Measurements from ENCODE around the gene KMT2C. TPM values are rescaled to one million over a fixed set of nuclear protein-coding genes. Genes with fewer than 3 reads are reported as not detected.

Gene KMT2C
- total and polyA plus RNA-seq, 9 donors = 14.0 to 109 (median 74.0) TPM

GRCh38 chr7:152128252-152128651 lies 307.6 kb downstream of the KMT2C start:
- Histone ChIP-seq H3K27me3 (no peaks in the 10 kb centered on the region), H3K4me1 (ENCODE audit: insufficient read depth) (no peaks in the 10 kb centered on the region), H3K9me3 (no peaks in the 10 kb centered on the region), H3K4me3 (no peak overlapping the region), H3K36me3 (no peaks in the 10 kb centered on the region), H3K27ac (no peak overlapping the region)
- no peak for TF ChIP-seq POLR2A (IDR thresholded peaks at IDR 0.05)
- TF ChIP-seq, protein P1, sequence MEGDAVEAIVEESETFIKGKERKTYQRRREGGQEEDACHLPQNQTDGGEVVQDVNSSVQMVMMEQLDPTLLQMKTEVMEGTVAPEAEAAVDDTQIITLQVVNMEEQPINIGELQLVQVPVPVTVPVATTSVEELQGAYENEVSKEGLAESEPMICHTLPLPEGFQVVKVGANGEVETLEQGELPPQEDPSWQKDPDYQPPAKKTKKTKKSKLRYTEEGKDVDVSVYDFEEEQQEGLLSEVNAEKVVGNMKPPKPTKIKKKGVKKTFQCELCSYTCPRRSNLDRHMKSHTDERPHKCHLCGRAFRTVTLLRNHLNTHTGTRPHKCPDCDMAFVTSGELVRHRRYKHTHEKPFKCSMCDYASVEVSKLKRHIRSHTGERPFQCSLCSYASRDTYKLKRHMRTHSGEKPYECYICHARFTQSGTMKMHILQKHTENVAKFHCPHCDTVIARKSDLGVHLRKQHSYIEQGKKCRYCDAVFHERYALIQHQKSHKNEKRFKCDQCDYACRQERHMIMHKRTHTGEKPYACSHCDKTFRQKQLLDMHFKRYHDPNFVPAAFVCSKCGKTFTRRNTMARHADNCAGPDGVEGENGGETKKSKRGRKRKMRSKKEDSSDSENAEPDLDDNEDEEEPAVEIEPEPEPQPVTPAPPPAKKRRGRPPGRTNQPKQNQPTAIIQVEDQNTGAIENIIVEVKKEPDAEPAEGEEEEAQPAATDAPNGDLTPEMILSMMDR (IDR thresholded peaks at IDR 0.05) = no peak
- no peak for TF ChIP-seq EP300 (IDR thresholded peaks at IDR 0.05)
- intact Hi-C loops (cut with DNase I) = no loop called here
- DNase-seq = no peak
- WGBS, 3 donors = 98% methylated on average over 20 of the region's 20 CpGs

DNA sequence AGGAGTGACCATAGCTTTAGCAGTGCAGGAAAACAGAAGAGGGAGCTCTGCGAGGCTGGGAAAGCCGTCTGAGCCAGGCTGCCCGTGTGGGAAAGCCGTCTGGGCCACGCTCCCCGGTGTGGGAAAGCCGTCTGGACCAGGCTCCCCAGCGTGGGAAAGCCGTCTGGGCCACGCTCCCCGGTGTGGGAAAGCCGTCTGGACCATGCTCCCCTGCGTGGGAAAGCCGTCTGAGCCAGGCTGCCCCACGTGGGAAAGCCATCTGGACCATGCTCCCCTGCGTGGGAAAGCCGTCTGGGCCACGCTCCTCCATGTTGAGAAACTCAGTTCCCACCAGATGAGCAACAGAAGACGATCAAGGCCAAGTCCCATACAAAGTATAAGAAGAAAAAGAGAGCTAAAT lies 308.6 kb downstream of the KMT2C start:
- TF ChIP-seq, protein P1 (IDR thresholded peaks at IDR 0.05) = no peak
- TF ChIP-seq POLR2A (IDR thresholded peaks at IDR 0.05) (no peak), EP300 (IDR thresholded peaks at IDR 0.05) (no peak)
- no peaks in the 10 kb centered on the region for H3K27me3 ChIP-seq
- no peak for DNase-seq
- intact Hi-C loops (cut with DNase I) = no loop called here
- no peak overlapping the region for H3K27ac ChIP-seq
- H3K4me3 ChIP-seq = no peak overlapping the region
- no peaks in the 10 kb centered on the region for H3K4me1 ChIP-seq (ENCODE audit: insufficient read depth)
- WGBS, 3 donors = 93 to 95% (median 94%) methylated on average over 19 of the region's 19 CpGs
- H3K36me3 ChIP-seq = no peaks in the 10 kb centered on the region
- no peaks in the 10 kb centered on the region for H3K9me3 ChIP-seq

- no peaks in the 10 kb centered on the region for H3K4me1 ChIP-seq (ENCODE audit: insufficient read depth)
- H3K4me3 ChIP-seq = no peak overlapping the region
- H3K27ac ChIP-seq = no peak overlapping the region
- TF ChIP-seq, protein P1 (IDR thresholded peaks at IDR 0.05) = no peak
- TF ChIP-seq POLR2A (IDR thresholded peaks at IDR 0.05) = no peak
- TF ChIP-seq EP300 (IDR thresholded peaks at IDR 0.05) = no peak
- no peaks in the 10 kb centered on the region for H3K36me3 ChIP-seq
- WGBS, 3 donors = 85 to 88% (median 87%) methylated on average over 7 of the region's 7 CpGs
- H3K9me3 ChIP-seq = no peaks in the 10 kb centered on the region
- no peak for DNase-seq
- no peaks in the 10 kb centered on the region for H3K27me3 ChIP-seq
- intact Hi-C loops (cut with DNase I) = no loop called here
Observed at GRCh38 chr7:152126741-152127140, 309.1 kb downstream of the KMT2C start.

DNA sequence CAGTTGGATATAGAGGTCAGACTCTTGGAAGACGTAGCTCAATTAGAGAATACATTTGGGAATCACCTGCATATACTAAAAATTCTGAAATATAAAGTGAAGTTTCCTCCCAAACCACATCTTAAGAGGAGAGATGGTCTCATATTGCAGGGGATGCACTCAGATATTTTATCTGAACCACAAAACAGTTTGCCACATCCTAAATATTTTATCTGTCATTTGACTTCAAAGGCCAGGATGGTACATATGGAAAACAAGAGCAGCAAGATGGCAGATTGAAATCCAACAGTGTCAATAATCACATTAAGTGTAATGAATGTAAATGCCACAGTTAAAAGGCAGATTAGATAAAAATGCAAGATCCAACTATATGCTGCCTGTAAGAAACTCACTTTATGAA lies 313.3 kb downstream of the KMT2C start:
- H3K9me3 ChIP-seq = no peaks in the 10 kb centered on the region
- no peak overlapping the region for H3K4me3 ChIP-seq
- intact Hi-C loops (cut with DNase I) = no loop called here
- H3K36me3 ChIP-seq = no peaks in the 10 kb centered on the region
- no peak for DNase-seq
- no peaks in the 10 kb centered on the region for H3K4me1 ChIP-seq (ENCODE audit: insufficient read depth)
- WGBS, 3 donors = 96 to 100% (median 98%) methylated on average over 1 of the region's 1 CpG
- TF ChIP-seq, protein P1 (IDR thresholded peaks at IDR 0.05) = no peak
- no peak overlapping the region for H3K27ac ChIP-seq
- no peaks in the 10 kb centered on the region for H3K27me3 ChIP-seq

GRCh38 chr7:152121432-152121831 lies 314.4 kb downstream of the KMT2C start:
- intact Hi-C loops (cut with DNase I) = no loop called here

More at GRCh38 chr7:152121432-152121831, 314.4 kb downstream of the KMT2C start:
- Histone ChIP-seq H3K36me3 (no peaks in the 10 kb centered on the region), H3K27me3 (no peaks in the 10 kb centered on the region), H3K4me1 (ENCODE audit: insufficient read depth) (no peaks in the 10 kb centered on the region), H3K4me3 (no peak overlapping the region), H3K27ac (no peak overlapping the region), H3K9me3 (no peaks in the 10 kb centered on the region)
- TF ChIP-seq POLR2A (IDR thresholded peaks at IDR 0.05) = no peak
- no peak for TF ChIP-seq EP300 (IDR thresholded peaks at IDR 0.05)
- TF ChIP-seq, protein P1 (IDR thresholded peaks at IDR 0.05) = no peak
- 92 to 95% (median 94%) methylated on average over 9 of the region's 9 CpGs for WGBS, 3 donors
- no peak for DNase-seq
